ENCODE data around the gene SCN7A.
"Not testable (repeated sequence)": the region's sequence is repeated elsewhere in the genome, so short reads cannot be mapped to it uniquely, and the experiment has no call there.

Gene SCN7A

DNA sequence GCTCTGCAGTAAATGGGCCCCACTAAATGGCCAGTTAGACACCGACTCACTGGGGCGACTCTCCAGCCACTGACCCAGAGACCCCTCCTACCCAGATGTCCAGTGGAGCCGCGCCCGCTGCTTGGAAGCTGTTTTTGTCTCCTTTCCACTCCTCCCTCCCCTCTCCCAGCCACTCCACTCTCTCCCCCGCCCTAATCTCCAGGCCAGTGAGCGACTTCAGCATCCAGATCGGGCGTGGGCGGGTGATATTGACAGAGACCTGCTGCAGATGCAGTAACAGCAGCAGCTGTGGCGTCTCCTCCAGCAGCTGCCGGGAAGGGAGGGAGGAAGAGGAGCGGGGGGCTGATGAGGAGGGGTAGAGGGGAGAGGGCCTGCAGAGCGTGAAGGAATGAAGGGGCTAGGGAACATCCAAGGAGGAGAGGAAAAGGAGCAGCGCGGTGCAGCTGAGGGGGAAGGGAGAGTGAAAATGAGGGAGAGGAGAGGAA is at the start of gene SCN7A:
SCN7A (minus strand) TSS at position 110 of the 485 bp plus-strand sequence. CDS start 16,553 bp downstream, outside the sequence.
- DNase-seq: no peak

DNA sequence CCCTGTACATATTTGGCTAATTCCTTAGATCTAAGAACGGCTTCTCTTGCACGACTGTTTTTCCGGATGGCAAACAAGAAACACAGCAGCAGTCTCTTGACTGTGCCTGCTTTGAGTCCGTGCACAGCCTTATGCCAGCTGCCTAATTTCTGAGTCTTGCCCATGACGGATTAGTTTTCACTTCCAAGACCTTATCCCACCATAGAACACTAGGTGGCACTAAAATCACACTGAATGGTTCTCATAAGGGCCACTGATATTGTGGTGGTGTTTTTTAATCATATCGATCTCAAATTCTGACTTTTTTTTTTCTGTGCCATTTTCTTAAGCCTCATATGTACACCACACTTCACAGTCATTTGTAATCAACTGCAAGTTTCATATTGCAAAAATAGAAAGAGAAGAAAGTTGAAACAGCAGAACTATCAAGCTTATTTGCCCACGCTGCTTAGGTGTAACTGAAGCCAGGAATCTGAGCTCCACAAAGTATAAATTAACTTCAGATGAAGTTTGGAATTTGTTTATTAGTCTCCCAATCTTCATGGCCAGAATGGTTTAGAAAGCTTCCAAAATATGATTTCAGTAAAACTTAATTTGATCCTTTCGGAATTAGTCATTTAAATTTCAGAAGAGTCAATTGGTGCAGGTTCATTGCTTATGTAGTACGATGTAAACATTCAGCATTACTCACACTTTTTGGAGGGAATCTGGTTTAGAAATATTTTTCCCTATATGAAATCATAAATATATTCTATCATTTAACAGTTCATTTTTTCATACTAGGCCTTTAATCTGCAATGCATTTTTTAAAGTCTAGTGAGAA is 45.5 kb upstream of the SCN7A start:
- DNase-seq: peak in 1 of 2 donors; percentile 14

DNA sequence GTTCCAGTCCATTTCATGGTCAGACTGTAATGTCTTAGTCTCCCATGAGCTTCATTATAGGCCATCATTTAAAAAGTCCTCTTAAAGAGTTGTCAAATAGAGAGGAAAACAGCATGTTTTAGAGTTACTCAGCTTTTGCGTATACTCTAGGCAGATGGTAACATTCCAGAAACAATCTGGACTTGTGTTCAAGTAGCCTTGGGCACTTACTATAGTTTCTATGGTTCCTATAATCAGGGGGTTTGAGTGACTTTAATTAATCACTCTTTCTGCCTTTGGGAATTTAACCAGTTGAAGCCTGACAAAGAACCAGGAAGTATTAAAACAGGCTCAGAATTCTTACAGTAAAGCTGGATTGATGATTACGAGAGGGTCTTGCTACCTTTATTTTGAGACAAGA is 42.1 kb upstream of the SCN7A start:
- no peak for DNase-seq

DNA sequence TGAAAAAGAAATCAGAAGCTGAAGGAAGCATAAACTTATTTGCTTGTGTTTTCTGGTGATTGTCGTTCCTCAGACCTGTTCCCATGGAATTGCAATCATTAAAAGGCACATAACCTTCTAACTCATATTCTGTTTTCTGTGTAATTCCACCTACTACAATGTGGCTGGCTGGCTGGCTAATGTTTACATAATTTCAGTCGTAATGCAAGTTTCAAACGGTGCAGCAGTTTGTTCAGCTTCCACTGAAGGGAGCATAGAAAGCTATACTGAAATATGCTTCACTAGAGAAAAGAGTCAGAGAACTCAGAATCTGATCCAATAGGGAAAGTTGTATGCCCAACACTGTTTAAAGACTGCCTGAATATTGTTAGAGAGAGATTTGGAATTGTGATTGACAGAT is 27.1 kb upstream of the SCN7A start:
- no peak for DNase-seq

DNA sequence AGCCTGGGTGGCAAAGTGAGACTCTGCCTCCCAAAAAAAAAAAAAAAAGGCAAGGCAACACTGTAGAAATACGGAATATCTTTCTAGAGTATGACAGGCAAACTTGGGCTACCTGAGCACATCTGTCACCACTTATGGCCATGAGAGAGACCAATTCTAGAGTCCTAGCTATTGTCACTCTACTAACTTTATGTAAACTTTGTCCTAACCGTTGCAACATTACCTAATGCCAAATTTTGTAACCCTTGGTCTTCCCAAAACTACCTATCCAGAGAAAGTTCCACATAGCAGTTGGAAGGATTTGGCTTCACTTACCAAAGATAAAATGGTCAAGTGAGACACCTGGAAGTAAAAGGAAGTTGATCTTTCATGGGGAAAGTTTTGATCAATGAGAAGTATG is 26.6 kb upstream of the SCN7A start:
- DNase-seq: no peak

DNA sequence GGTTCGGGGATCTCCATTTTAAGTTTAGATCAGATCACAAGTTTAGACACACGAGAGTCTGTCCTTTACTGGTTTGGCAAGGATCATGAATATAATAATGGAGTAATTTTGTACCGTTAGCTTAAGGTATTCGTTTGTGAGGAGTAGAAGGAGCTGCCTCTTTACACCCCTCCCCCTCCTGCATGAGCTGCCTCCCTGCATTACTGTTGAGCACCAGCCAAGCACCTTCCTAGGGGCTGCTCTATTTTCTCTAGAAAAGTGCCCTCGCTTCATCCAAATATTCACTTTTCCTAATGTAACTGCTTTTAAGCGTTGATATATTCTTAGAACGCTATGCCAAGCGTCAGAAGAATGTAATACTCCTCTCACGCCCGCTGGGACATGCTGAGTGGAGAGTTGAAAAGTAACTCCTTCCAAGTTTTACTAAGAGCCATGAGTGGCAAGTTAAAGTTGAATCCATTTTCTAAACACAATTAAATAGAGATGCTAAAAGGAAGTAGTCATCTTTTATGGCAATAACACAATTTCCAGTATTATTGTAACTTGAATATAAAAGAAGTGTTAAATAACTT is 25.4 kb upstream of the SCN7A start:
- no peak for DNase-seq

DNA sequence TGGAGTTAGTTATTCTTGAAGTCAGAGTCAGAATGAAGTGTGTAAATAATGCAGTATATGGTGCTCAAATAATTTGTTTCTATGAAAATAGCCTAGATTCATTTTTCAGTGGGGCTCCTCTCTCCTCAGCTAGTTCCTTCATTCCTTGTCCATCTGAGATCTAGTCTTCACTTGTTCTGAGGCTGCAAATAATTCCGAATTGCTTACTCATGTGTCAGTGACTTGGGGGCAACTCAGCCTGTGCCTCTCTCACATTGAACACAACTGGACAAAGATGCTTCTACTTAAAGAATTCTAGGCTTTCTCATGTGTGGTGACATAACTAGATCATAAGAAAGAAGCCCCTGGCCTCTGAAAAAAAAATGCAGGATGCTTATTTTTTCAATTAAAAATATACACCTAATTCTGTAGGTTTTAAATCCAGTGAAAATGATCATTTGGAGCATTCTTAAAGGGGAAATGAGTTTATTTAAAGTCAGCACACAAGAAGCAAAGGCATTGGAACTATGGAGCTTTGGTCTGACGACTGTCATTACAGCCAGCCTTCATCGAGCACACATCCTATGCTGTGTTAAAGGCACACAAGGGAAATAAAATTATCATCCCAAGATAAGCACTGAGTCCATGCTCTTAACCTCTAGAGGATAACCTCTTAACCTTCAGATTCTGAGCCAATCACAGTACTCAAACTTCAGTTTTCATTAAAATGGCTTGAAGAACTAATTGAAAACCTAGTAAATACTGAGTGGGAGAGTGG is 24.8 kb upstream of the SCN7A start:
- no peak for DNase-seq

DNA sequence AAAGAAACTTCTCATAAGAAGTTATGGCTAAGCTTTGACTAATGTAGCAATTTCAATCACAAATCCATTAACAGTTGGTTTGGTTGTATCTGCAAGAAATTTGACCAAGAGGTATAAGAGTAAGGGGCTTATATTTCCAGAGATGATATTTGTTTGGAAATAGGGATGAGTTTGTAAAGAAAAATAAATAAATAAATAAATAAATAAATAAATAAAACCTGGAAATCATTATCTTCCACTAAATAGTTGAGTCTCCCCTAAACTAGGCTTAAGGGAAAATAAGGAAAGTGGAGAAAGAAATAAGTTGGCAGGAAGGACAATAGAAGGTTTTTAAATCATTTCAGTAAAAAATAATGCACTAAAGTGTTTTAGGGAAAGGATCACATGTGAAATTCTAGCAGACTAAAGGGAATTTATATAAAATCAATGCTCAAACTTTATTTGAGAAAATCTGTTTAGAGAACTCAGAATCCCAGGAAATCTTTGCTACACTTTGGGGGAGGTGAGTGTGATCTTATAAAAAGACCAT is 23.5 kb upstream of the SCN7A start:
- DNase-seq: no peak

DNA sequence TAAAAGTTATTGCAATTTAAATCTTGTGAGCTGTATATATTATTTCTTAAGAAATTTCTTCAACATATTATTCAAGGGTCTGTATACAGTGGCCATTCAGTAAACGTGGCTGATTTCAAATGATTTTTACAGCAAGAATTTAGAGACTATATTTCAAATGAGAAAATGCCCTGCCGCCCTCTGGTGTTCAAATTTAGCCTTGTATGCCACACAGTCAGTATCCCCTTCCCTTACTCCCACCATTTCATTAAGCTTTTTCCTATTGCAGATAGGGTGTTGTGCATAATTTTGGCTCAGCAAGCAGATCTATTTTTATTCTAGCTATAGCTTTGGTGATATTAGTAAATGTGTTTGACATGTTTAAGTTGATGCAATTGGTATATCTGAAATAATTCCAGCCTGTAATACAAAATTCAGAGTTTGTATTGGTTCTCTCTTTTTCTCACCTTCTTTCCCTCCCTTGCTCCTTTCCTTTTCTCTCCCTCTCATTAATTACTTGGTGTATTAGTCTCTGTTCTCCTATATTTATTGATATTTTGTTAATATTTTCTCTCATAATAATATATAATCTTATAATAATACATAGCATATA is 22.8 kb upstream of the SCN7A start:
- DNase-seq: no peak

DNA sequence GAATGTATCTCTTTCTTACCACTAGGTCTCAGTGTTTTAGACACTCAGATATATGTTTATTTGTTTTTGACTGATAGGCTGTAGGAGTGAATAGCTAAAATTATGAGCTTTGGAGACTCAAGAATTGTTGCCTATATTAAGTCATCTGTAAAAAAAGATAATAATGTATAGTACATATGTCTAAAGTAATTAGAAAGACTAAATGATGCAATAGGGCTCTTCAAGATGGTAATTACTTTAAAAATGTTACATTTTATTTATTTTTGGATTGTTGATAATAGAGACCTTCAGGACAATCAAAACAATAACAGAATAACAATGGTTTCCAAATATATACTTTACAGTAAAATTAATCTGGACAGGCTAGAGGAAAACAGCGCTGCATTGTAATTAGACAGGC is 19.9 kb upstream of the SCN7A start:
- no peak for DNase-seq

DNA sequence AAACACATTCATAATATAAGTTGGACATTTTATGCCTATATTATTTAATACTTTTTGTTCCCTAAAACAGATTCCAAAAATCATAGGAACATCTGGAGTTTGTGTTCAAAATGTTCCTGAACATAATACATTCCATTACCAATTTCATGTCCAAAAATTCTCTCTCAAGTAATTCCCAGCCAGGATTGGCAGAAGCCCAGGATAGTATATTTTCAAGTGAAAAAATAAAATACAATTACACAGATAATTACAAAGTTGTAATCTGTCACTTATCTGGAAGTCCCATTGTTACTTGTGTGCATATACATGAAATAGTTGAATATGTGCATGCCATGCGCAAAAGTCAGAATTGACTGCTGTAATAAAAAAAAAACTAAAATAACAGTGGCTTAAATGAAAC is 5.2 kb upstream of the SCN7A start:
- DNase-seq: no peak

DNA sequence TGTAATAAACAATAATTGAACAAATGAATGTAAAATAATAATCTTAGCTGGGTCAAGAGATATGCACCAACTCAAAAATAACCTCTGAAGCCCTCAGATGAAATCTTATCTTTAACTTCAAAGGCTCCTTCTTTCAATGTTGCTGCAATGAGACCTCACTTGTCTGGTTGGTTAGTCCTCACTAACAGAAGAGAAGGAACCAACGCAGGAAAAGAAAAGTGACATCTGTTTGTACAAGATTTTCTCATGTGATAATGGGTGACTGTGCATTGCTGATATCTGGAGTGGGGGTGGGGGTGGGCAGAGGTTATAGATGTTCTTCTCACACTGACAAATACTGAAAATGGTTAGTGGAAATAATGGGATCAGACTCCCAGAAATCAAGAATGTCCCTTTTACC is 2.6 kb downstream of the SCN7A start:
- DNase-seq: no peak

DNA sequence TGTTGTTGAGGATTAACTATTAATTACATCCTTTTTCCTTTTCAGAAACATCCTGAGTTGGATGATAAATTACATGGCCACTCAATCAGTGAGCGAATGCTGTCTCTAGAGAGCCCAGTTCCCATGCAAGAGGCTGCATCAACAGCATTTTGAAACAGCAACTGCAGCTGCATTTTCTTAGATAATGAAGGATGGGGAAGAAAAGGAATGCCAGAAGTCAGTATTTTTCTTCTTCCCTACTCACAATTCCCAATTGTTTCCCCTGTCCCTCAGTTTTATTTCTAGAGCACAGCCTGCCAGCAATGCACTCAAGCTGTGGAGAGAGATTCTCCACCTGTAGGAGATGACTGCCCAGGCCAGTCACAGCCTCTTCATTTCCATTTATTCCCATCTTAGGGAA is 6.9 kb downstream of the SCN7A start:
- DNase-seq: no peak

DNA sequence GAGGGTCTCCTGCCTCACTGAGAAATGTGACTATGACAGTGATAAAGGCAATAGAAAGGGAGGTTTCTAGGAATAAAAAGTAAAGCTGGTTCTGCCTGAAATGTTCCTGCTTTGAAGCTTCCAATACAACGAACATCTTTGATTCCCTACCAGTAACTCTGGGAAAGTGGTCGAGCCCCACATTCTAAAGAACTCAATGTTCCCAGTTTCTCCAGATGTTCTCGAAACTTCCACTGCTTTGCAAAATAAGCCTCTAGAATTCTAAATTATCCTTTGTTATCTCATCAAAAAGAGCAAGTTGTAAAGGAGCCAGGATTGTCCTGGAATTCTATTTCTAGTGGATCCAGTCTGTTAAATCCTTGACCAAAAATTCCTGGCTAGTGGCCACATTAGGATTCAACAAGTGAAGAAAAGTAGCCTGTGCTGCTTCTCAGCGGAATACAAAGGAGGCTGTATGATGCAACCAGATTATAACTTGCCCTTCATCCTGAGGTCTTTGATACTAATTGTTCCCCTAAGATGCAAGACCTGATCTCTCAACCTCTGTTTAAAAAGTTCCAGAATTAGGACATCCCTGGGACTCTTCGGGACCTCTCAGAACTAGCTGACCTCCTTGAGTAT is 8.4 kb downstream of the SCN7A start:
- no peak for DNase-seq

DNA sequence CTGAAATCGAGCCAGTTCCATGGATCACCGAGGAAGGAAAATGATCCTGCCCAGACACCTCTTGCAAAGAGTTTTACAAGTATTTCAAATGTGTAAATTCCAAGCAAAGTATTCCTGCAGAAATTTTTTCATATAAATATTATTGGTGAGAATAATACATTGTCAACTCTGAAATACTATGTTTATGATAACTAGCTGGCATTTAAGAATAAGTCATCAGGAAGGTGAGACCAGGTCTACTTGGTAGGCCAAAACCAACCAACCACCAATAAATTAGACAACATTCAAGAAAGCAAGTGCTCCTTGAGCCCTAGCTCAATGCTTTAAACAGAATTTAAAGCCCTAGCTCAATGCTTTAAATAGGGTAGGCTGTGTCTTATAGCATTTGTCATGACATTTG is 21.7 kb downstream of the SCN7A start:
- DNase-seq: no peak

DNA sequence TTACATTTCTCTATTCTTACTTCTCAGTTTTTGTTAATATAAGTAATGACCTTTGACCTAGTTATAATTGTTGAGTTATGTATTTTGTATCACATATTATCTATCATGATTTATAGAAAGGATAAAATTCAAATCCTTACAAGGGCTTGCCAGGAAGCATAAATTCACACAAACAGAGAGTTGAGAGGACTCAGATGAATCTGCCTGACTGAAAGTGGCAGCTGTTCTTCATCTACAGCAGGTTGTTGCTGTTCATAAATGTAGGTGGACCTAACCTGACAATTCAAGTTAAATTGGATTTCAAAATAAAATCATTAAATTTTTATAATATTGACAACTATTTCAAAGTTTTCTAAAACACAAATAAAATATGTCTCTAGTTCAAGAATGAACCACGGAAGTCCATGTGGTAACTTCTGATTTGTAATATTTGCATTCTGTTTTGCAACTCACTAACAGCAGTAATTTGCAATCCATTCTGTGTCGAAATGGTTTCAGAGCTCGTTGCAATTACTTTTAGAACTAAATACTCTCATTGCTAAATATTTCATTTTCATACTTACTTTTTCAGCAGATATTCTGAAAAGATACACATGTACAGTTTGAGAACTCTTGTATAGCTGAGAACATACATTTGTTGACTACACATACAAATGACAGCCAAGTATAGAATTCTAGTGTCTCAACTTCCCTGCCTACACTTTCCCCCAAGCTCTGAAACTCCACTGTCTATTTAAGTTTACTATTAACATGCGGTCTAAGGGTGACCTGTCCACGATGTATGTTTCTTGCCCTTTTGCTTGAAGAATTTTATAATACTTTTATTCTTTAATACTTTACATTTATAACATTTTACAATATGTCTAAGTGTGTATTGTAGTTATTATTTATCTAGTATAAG is 25.7 kb downstream of the SCN7A start:
- DNase-seq: no peak

DNA sequence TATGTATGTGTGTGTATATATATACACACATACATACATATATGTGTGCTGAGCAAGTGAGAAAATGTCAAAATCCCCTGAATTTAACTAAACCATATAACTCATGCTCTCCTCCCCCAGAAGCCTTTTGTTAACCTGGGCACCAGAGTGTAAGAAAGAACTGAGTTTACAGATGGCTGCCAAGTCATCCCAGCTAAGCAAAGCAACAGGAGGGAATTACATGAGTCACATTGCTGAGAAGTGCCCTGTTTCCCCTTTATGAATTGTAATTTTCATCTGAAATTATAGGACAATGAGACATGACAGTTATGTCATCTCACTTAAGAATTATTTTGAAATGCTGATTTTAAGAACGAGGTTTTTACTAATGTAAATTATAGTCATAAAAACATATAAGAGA is 29.9 kb downstream of the SCN7A start:
- no peak for DNase-seq

DNA sequence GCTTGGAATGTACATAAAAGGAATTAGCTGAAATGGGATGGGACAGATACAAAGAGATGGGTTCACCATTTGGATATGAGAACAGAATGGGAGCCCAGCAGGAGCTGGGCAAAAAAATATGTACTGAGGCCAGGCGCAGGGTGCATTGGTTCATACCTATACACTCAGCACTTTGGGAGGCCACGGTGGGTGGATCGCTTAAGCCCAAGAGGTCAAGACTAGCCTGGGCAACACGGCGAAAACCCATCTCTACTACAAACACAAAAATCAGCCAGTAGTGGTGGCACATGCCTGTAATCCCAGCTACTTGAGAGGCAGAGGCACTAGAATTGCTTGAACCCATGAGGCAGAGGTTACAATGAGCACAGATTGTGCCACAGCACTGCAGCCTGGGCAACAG is 30.4 kb downstream of the SCN7A start:
- no peak for DNase-seq

DNA sequence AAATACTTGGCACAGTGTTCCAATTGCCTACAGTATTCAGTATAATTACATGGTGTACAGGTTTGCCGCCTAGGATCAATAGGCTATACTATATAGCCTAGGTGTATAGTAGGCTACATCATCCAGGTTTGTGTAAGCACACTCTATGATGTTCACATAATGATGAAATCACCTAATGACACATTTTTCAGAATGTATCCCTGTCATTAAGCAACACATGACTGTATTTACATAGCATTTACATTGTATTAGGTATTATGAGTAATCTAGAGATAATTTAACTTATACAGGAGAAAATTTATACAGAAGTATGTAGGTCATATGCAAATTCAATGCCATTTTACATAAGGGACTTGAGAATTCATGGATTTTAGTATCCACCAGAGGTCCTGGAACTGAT is 35.4 kb downstream of the SCN7A start:
- DNase-seq: no peak

DNA sequence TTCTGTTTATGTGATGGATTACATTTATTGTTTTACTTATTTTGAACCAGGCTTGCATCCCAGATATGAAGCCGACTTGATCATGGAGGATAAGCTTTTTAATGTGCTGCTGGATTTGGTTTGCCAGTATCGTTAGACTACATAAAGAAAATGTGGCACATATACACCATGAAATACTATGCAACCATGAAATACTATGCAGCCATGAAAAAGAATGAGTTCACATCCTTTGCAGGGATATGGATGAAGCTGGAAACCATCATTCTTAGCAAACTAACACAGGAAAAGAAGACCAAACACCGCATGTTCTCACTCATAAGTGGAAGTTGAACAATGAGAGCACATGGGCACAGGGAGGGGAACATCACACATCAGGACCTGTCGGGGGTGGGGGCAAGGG is 38.2 kb downstream of the SCN7A start:
- DNase-seq: not testable (repeated sequence)

DNA sequence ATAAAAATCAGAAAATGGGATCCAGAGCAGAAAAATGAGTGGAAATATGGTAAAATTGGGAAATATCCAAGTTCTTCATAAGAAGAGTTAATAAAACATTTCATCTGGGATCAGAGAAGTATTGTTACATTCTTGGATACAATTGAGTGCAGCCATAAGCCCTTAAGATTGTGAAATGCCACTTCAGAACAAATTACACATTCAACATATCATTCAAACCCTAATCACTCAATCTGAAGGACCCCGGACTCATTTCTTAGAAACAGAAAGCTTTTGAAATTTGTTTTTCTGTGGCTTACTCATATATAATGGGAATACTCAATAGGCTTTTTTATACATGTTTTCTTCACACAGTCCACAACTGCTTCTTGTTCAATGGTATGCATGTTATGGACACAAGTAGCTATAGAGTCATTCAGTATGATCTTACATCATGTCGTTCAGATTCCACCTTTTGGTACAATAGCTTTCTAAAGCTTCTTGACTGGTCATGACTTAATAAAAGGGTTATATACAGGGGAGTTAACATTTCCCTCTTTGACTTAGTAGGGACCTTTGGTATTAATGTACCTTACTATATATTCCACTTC is 39.9 kb downstream of the SCN7A start:
- no peak for DNase-seq
